ENCODE measurements around the gene ZNF784. TPM values are rescaled to one million over a fixed set of nuclear protein-coding genes. Genes with fewer than 3 reads are reported as not detected.

The ZNF784 gene
- total and polyA plus RNA-seq, 2 of the 4 experiments (the other 2 are of a cell fraction): 2.5 to 3.7 TPM

- CTCF ChIA-PET: no interaction called here
- Histone ChIP-seq H3K27me3 (ENCODE audit: control insufficient read depth, insufficient read depth, low read length) (no peaks in the 10 kb centered on the region), H3K4me1 (ENCODE audit: control insufficient read depth, insufficient read depth, low read length) (peaks cover 4% of the 10 kb centered on the region; the same call in 1 of the 2 replicates), H3K79me1 (ENCODE audit: low read depth in 1 of 2, low read length in 2 of 2) (peaks cover 8 to 26% of the 10 kb centered on the region in 2 experiments), H3K23ac (ENCODE audit: low read depth, low read length) (peak overlapping the region; percentile 84), H3K14ac (replicated peaks; ENCODE audit: low read depth, low read length) (peak overlapping the region; percentile 94), H3K4me2 (ENCODE audit: low read depth, low read length) (peak overlapping the region; percentile 98), H3K36me3 (ENCODE audit: control insufficient read depth, insufficient read depth, low read length) (peaks cover 14% of the 10 kb centered on the region), H2AFZ (replicated peaks; ENCODE audit: low read length, poor library complexity) (peak overlapping the region; percentile 88), H3K4ac (ENCODE audit: low read depth, low read length) (peak overlapping the region; percentile 97), H3K9ac (ENCODE audit: low read depth, low read length) (peak overlapping the region; percentile 98), H2AK9ac (replicated peaks; ENCODE audit: low read depth, low read length, poor library complexity) (peak overlapping the region; percentile 97), H4K91ac (ENCODE audit: insufficient read depth, low read depth, low read length) (peak overlapping the region; percentile 88), H3K18ac (ENCODE audit: low read depth, low read length) (peak overlapping the region; percentile 80), H2BK5ac (ENCODE audit: low read depth, low read length, poor library complexity, severe bottlenecking) (peak overlapping the region; percentile 80), H4K8ac (ENCODE audit: low read depth in 2 of 2, low read length in 2 of 2) (peak overlapping the region; percentile 95 to 97), H3K9me3 (ENCODE audit: control insufficient read depth, insufficient read depth, low read length) (no peaks in the 10 kb centered on the region), H3K56ac (ENCODE audit: extremely low read depth, insufficient read depth, low read length) (peak overlapping the region; percentile 96), H4K5ac (ENCODE audit: low read depth, low read length) (peak overlapping the region; percentile 95), H2BK15ac (ENCODE audit: low read depth, low read length) (no peak overlapping the region; the same call in 2 of the 3 replicates), H3K4me3 (ENCODE audit: insufficient read depth, low read depth, low read length) (peak overlapping the region; percentile 87), H4K20me1 (ENCODE audit: insufficient read depth, low read length) (no peaks in the 10 kb centered on the region; the same call in 1 of the 2 replicates), H3K9me1 (ENCODE audit: insufficient read depth, low read length) (peaks cover 7% of the 10 kb centered on the region), H2BK20ac (ENCODE audit: low read depth, low read length) (no peak overlapping the region), H2BK120ac (ENCODE audit: low read depth, low read length) (no peak overlapping the region), H2AK5ac (ENCODE audit: low read depth, low read length) (peak overlapping the region; percentile 92), H3K27ac (ENCODE audit: insufficient read depth, low read length) (peak overlapping the region; percentile 99)
- ATAC-seq (ENCODE audit: low read depth) (peak; percentile 64), DNase-seq (peak; percentile 41)
- in situ Hi-C loops (cut with MboI; ENCODE audit: low sequenced_read_pairs) (no loop called here), intact Hi-C loops (cut with micrococcal nuclease) (loop anchor here (2.0 kb wide), 2 partner anchors 27 to 63 kb away; no protein-coding TSS in a partner anchor), dilution Hi-C loops (cut with HindIII; ENCODE audit: low sequenced_read_pairs, unreplicated experiment) (no loop called here)
- POLR2A ChIA-PET (ENCODE audit: unreplicated experiment): interaction anchor here (1.3 kb wide), 1 partner anchor 20 kb away, joined by 8 read pairs; the partner anchor contains the start of genes FIZ1 and ZNF524
- 14% methylated on average over 10 of the region's 20 CpGs; no CpG with 5 or more reads in 1 of the 2 experiments for WGBS, 2 experiments (ENCODE audit: extremely low coverage in 2 of 2, insufficient read length in 1 of 2)
- no peak for TF ChIP-seq RAD21 (IDR thresholded peaks at IDR 0.05; ENCODE audit: low read length)
- TSS peak; percentile 72 for BruUV-seq (replicated peaks)
These were observed 44.4 kb downstream of the ZNF784 start for GRCh38 chr19:55579766-55580621.

All from IMR-90 (cell line).